GOT3 (cell line): Measurements from ENCODE around the gene RGS10.

Experiments used
- DNase-seq: peaks from one replicate; lab custom pipeline; 2025; ENCODE audit warnings: mixed read lengths; lab: John Stamatoyannopoulos, UW

RGS10 gene

GRCh38 chr10:119518176-119518575 lies 24.3 kb downstream of the RGS10 start:
- DNase-seq, result no peak

GRCh38 chr10:119517235-119518141 lies 25.0 kb downstream of the RGS10 start:
- no peak for DNase-seq

GRCh38 chr10:119516381-119517234 lies 25.9 kb downstream of the RGS10 start:
- no peak for DNase-seq

- no peak for DNase-seq
Measured at GRCh38 chr10:119515511-119516045, 26.9 kb downstream of the RGS10 start.

- no peak for DNase-seq
Measured at GRCh38 chr10:119514819-119515218, 27.7 kb downstream of the RGS10 start.

- DNase-seq, result no peak
Measured at GRCh38 chr10:119511828-119512515, 30.5 kb downstream of the RGS10 start.

GRCh38 chr10:119509909-119510451 lies 32.5 kb downstream of the RGS10 start:
- no peak for DNase-seq

GRCh38 chr10:119507115-119507514 lies 35.4 kb downstream of the RGS10 start:
- no peak for DNase-seq

- DNase-seq, result no peak
Measured at GRCh38 chr10:119505588-119506315, 36.8 kb downstream of the RGS10 start.

GRCh38 chr10:119505131-119505551 lies 37.4 kb downstream of the RGS10 start:
- no peak for DNase-seq

- no peak for DNase-seq
Measured at GRCh38 chr10:119504651-119505050, 37.9 kb downstream of the RGS10 start.

GRCh38 chr10:119503821-119504220 lies 38.7 kb downstream of the RGS10 start:
- no peak for DNase-seq

- no peak for DNase-seq
Measured at GRCh38 chr10:119502618-119503155, 39.8 kb downstream of the RGS10 start.

GRCh38 chr10:119502209-119502608 lies 40.3 kb downstream of the RGS10 start:
- no peak for DNase-seq

GRCh38 chr10:119501690-119502089 lies 40.8 kb downstream of the RGS10 start:
- no peak for DNase-seq

- DNase-seq, result no peak
Measured at GRCh38 chr10:119500821-119501220, 41.7 kb downstream of the RGS10 start.

GRCh38 chr10:119500123-119500795 lies 42.3 kb downstream of the RGS10 start:
- DNase-seq, result no peak

GRCh38 chr10:119499677-119500002 lies 42.9 kb downstream of the RGS10 start:
- no peak for DNase-seq

GRCh38 chr10:119498889-119499676 lies 43.4 kb downstream of the RGS10 start:
- no peak for DNase-seq
